MM.1S (cell line): ENCODE results near the gene HOXA11.

Experiments used
- EZH2 ChIP-seq: fragments of 300-600 bp; sonication (generic); optimal IDR thresholded peaks from 2 replicates; pipeline ENCODE3; 2017; ENCODE audit warnings: low read depth, mild to moderate bottlenecking, antibody characterized with exemption, low read length, mixed read lengths
- EZH2phosphoT487 ChIP-seq: fragments of 300-600 bp; sonication (generic); IDR thresholded peaks from 2 replicates; pipeline ENCODE4 v1.6.1; 2018; ENCODE audit warnings: antibody characterized with exemption, low read length
- TF ChIP-seq, protein P1 (sequence below): fragments of 300-600 bp; sonication (generic); IDR thresholded peaks from 2 replicates; pipeline ENCODE4 v1.5.1; 2016; ENCODE audit warnings: antibody characterized with exemption, low read length, mixed read lengths

- TF ChIP-seq, protein P1, sequence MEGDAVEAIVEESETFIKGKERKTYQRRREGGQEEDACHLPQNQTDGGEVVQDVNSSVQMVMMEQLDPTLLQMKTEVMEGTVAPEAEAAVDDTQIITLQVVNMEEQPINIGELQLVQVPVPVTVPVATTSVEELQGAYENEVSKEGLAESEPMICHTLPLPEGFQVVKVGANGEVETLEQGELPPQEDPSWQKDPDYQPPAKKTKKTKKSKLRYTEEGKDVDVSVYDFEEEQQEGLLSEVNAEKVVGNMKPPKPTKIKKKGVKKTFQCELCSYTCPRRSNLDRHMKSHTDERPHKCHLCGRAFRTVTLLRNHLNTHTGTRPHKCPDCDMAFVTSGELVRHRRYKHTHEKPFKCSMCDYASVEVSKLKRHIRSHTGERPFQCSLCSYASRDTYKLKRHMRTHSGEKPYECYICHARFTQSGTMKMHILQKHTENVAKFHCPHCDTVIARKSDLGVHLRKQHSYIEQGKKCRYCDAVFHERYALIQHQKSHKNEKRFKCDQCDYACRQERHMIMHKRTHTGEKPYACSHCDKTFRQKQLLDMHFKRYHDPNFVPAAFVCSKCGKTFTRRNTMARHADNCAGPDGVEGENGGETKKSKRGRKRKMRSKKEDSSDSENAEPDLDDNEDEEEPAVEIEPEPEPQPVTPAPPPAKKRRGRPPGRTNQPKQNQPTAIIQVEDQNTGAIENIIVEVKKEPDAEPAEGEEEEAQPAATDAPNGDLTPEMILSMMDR = no peak
- TF ChIP-seq EZH2 (no peak), EZH2phosphoT487 (no peak)
Measured at GRCh38 chr7:27151341-27151930, 33.6 kb downstream of the HOXA11 start.
